ENCODE measurements around the gene TSHZ2. TPM values are rescaled to one million over a fixed set of nuclear protein-coding genes. Genes with fewer than 3 reads are reported as not detected.

The TSHZ2 gene
- total RNA-seq, 1 experiment from 2014 or later: 0.07 TPM

DNA sequence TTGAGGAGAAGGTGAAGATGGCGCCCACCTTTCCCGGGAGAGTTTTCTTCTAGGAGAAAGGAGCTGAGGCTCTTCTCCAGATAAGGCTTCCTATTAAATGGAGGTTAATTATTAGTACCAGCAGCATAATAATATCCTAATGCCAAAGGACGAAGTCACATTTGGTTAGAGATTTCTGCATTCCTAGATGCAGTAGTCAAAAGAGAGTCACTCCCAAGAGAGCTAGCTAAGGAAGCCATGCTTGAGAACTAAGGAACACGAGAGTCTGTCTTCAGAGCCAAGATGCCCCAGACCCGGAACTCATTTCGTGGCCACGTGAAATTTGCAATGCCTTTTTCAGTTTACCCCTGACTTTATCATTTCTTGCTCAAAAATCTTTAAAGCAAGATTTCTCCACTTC lies 132.7 kb downstream of the TSHZ2 start:
- Histone ChIP-seq H3K27ac (ENCODE audit: insufficient read length, low read depth, low read length) (no peak overlapping the region), H4K20me1 (ENCODE audit: control insufficient read depth, insufficient read depth, insufficient read length) (no peaks in the 10 kb centered on the region), H3K79me2 (ENCODE audit: insufficient read depth, low read length) (no peaks in the 10 kb centered on the region), H3K4ac (ENCODE audit: low read depth, low read length) (no peak overlapping the region), H3K23ac (ENCODE audit: insufficient read length, low read depth, low read length) (no peak overlapping the region), H3K4me2 (ENCODE audit: insufficient read depth, insufficient read length, low read length) (no peak overlapping the region), H2BK12ac (ENCODE audit: insufficient read length, low read depth, low read length) (no peak overlapping the region), H3K9ac (ENCODE audit: extremely low read depth, insufficient read length, low read length) (no peak overlapping the region), H4K5ac (ENCODE audit: insufficient read length, low read depth, low read length) (no peak overlapping the region), H2AFZ (ENCODE audit: low read length) (no peak overlapping the region), H2AK5ac (ENCODE audit: insufficient read length, low read length) (no peak overlapping the region), H3K9me3 (ENCODE audit: control insufficient read depth, low read depth, low read length) (no peaks in the 10 kb centered on the region), H3K56ac (ENCODE audit: insufficient read length, low read depth, low read length) (no peak overlapping the region), H2BK20ac (ENCODE audit: low read depth, low read length, poor library complexity, severe bottlenecking) (no peak overlapping the region), H3T11ph (ENCODE audit: low read length) (no peak overlapping the region), H3K18ac (ENCODE audit: insufficient read length, low read depth, low read length) (no peak overlapping the region), H2BK15ac (ENCODE audit: low read depth, low read length) (no peak overlapping the region), H2BK120ac (ENCODE audit: low read depth, low read length, poor library complexity, severe bottlenecking) (no peak overlapping the region), H4K8ac (replicated peaks; ENCODE audit: insufficient read length, low read depth, low read length) (no peak overlapping the region), H4K91ac (ENCODE audit: insufficient read length, low read depth, low read length) (no peak overlapping the region), H2BK5ac (ENCODE audit: insufficient read length, low read length) (no peak overlapping the region), H3K27me3 (ENCODE audit: insufficient read depth, low read length) (no peaks in the 10 kb centered on the region), H3K14ac (ENCODE audit: insufficient read depth, low read length) (no peak overlapping the region), H3K79me1 (ENCODE audit: insufficient read depth, low read depth, low read length, poor library complexity, severe bottlenecking) (no peaks in the 10 kb centered on the region), H3K4me1 (ENCODE audit: insufficient read depth, low read length) (no peaks in the 10 kb centered on the region; the same call in 1 of the 2 replicates), H3K23me2 (ENCODE audit: insufficient read length, low read depth, low read length, poor library complexity, severe bottlenecking) (no peaks in the 10 kb centered on the region)
- peaks cover 2% of the 10 kb centered on the region; the same call in 1 of the 2 replicates for H3K27me3 Mint-ChIP-seq (ENCODE audit: low read depth)
- no peaks in the 10 kb centered on the region for H3K9me3 Mint-ChIP-seq
- TF ChIP-seq, protein P1, sequence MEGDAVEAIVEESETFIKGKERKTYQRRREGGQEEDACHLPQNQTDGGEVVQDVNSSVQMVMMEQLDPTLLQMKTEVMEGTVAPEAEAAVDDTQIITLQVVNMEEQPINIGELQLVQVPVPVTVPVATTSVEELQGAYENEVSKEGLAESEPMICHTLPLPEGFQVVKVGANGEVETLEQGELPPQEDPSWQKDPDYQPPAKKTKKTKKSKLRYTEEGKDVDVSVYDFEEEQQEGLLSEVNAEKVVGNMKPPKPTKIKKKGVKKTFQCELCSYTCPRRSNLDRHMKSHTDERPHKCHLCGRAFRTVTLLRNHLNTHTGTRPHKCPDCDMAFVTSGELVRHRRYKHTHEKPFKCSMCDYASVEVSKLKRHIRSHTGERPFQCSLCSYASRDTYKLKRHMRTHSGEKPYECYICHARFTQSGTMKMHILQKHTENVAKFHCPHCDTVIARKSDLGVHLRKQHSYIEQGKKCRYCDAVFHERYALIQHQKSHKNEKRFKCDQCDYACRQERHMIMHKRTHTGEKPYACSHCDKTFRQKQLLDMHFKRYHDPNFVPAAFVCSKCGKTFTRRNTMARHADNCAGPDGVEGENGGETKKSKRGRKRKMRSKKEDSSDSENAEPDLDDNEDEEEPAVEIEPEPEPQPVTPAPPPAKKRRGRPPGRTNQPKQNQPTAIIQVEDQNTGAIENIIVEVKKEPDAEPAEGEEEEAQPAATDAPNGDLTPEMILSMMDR (conservative IDR thresholded peaks at IDR 0.05): no peak
- WGBS (ENCODE audit: extremely low coverage, insufficient read length, low lambda C conversion rate): no CpG with 5 or more reads among the region's 7 CpGs
- H3K4me3 Mint-ChIP-seq: no peak overlapping the region
- no peak for DNase-seq
- no peaks in the 10 kb centered on the region; a peak in 1 of 7 replicates for H3K36me3 Mint-ChIP-seq (ENCODE audit: insufficient read depth in 1 of 3, low read depth in 3 of 3)
- no peak overlapping the region for H3K27ac Mint-ChIP-seq
- peaks cover 7 to 10% of the 10 kb centered on the region in 2 experiments; a peak in 1 of 4 replicates for H3K4me1 Mint-ChIP-seq

All from H9 (cell line).